Natural killer cell treated with Interleukin-12 subunit alpha and Interleukin-12 subunit beta and Interleukin-15 and Interleukin-18, amount 100 ng/mL, for 72 hours (primary cell): ENCODE results near the gene NIN. TPM values are rescaled to one million over a fixed set of nuclear protein-coding genes. Genes with fewer than 3 reads are reported as not detected.
A peak's percentile ranks its signal among the peaks of the same experiment; 100 is the strongest.

Source experiments
- ATAC-seq, 2 donors: fragments of 150-1000 bp; cut with Tn5 transposase in 1 of 2; sonication (Bioruptor Pico), chemical (Tn5 transposase) in 1 of 2; 2 replicates each; pipeline ENCODE4 v1.10.0; 2021
- DNase-seq: peaks from one replicate; pipeline ENCODE4 v3.0.0; 2022; ENCODE audit warnings: low spot score
- H3K27ac Mint-ChIP-seq, 2 donors: 1 replicate in 1 of 2; 2 replicates in 1 of 2; pipeline ENCODE4 v1.8.0; 2022; ENCODE audit warnings: mixed read lengths in 2 of 2, mild to moderate bottlenecking in 1 of 2, moderate library complexity in 1 of 2
- H3K27me3 Mint-ChIP-seq, 2 donors: 1 replicate in 1 of 2; 2 replicates in 1 of 2; pipeline ENCODE4 v1.8.0; 2022; ENCODE audit warnings: mixed read lengths in 2 of 2
- H3K36me3 Mint-ChIP-seq: one replicate; pipeline ENCODE4 v1.8.0; 2022; ENCODE audit warnings: mixed read lengths
- H3K4me1 Mint-ChIP-seq, 2 donors: 1 replicate in 1 of 2; 2 replicates in 1 of 2; pipeline ENCODE4 v1.8.0; 2022; ENCODE audit warnings: low read depth in 2 of 2, mixed read lengths in 2 of 2, mild to moderate bottlenecking in 1 of 2
- H3K4me3 Mint-ChIP-seq: one replicate; pipeline ENCODE4 v1.8.0; 2022; ENCODE audit warnings: mixed read lengths
- H3K9me3 Mint-ChIP-seq: 2 replicates; pipeline ENCODE4 v1.8.0; 2022; ENCODE audit warnings: mixed read lengths
- total RNA-seq, 2 donors: library from RNA; stranded (reverse); gene quantifications; one replicate each; pipeline ENCODE4 v1.2.3, GENCODE V29; 2022

Gene NIN
- total RNA-seq, 2 donors from 2014 or later, result 52.0 to 74.5 TPM

DNA sequence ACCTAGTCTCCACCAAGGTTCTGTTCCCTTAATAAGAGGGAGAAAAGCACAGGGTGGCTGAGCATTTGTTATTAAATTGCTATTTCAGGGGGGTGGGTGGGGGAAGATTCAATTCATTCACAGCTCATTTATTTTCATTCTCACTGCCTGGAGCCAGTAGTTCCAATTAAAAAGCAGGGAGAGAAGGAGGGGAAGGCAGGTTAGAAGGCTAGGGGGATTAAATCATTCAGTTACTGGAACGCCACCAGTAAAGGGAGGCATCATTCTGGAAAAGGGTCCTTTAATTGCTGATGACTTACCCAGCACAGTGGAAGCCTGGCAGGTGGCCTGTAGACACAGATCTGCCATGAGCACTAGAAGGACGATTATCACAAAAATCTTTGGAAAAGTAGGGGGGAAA is 47.4 kb downstream of the NIN start:
- H3K27me3 Mint-ChIP-seq, result no peaks in the 10 kb centered on the region
- no peak overlapping the region for H3K4me3 Mint-ChIP-seq
- H3K27ac Mint-ChIP-seq, result peak overlapping the region; percentile 60 to 65
- ATAC-seq (no peak), DNase-seq (no peak)
- H3K9me3 Mint-ChIP-seq, result no peaks in the 10 kb centered on the region
- peaks cover 47 to 54% of the 10 kb centered on the region in 2 donors for H3K4me1 Mint-ChIP-seq
- H3K36me3 Mint-ChIP-seq, result peaks cover 4% of the 10 kb centered on the region

DNA sequence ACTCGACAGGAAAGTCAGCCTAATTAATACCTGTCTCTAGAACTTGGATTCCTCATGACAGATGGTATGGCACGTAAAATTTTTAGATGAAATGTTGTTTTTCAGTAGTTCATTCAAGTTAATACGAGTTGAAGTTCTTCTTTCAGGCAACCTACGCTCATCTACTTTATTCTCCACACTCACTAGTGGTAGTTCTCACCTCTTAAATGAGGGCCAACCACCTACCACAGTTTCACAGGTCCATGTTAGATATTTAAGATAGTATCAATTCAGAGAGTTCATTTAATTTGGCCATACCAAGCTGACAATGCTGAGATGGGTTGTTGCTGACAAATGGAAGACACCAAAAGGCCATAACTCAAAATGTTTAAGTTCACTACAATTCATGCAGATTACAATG is 50.6 kb downstream of the NIN start:
- peaks cover 8% of the 10 kb centered on the region for H3K36me3 Mint-ChIP-seq
- H3K27ac Mint-ChIP-seq, result peak overlapping the region in 1 of 2 donors; percentile 41
- H3K4me1 Mint-ChIP-seq, result peaks cover 29 to 35% of the 10 kb centered on the region in 2 donors
- H3K9me3 Mint-ChIP-seq, result no peaks in the 10 kb centered on the region
- no peak overlapping the region for H3K4me3 Mint-ChIP-seq
- ATAC-seq, result no peak
- no peaks in the 10 kb centered on the region for H3K27me3 Mint-ChIP-seq
- no peak for DNase-seq

DNA sequence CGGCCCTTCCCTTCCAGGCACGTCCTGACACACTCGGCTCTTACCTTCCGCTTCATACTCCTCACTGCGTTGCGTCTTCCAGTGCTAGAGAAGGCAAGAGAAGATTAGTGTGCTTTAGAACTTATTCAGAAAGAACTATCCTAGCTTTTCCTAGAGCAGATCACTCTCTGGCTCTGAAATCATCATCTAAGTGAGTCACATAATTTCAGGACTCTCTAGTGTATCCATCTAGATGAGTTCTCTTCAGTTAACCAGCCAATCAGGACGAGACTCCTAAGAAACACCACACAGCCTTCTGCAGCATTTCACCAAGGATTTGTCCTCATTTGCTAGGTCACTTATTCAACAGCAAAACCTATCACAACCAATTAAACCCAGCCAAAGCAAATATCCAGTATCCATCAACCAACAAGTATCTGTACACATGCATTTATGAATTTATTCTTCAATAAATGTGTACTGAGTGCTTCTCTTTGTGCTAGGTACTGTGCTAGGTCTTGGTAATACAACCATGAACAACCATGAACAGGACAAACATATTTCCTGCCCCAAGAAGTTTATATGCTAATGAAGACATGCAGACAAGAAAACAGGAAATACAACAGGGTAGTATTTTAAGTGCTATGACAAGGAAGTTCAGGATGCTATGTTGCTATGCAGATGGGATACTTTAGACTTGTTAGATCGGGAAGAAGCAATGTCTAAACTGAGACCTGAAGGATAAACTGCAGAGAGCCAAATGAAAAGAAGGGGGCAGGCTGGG is 52.1 kb downstream of the NIN start:
- DNase-seq (no peak), ATAC-seq (no peak)
- Mint-ChIP-seq H3K4me3 (no peak overlapping the region), H3K4me1 (peaks cover 19 to 31% of the 10 kb centered on the region in 2 donors), H3K27me3 (no peaks in the 10 kb centered on the region), H3K27ac (peak overlapping the region in 1 of 2 donors; percentile 16), H3K36me3 (peaks cover 14% of the 10 kb centered on the region), H3K9me3 (no peaks in the 10 kb centered on the region)

DNA sequence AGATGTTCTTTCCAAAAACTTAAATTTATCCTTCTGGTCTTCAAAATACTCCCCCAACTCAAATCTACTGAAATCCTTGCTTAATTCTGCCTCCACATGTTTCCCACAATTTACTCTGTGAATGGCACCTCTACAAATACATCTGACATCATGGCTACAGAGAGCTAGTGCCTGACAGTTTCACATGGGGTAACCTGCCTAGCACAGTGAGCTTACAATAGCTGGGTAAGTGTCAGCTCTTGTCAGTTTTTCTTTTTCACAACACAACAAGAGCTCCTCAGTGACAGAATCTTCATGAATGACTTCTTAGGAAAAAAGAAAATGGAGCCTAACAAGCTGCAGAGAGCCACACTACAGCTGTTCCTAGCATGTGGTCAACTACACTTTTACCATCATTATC is 54.4 kb downstream of the NIN start:
- peaks cover 16 to 30% of the 10 kb centered on the region in 2 donors for H3K4me1 Mint-ChIP-seq
- no peaks in the 10 kb centered on the region for H3K9me3 Mint-ChIP-seq
- no peaks in the 10 kb centered on the region for H3K27me3 Mint-ChIP-seq
- no peak overlapping the region for H3K4me3 Mint-ChIP-seq
- DNase-seq, result no peak
- peaks cover 14% of the 10 kb centered on the region for H3K36me3 Mint-ChIP-seq
- no peak overlapping the region for H3K27ac Mint-ChIP-seq
- no peak for ATAC-seq

DNA sequence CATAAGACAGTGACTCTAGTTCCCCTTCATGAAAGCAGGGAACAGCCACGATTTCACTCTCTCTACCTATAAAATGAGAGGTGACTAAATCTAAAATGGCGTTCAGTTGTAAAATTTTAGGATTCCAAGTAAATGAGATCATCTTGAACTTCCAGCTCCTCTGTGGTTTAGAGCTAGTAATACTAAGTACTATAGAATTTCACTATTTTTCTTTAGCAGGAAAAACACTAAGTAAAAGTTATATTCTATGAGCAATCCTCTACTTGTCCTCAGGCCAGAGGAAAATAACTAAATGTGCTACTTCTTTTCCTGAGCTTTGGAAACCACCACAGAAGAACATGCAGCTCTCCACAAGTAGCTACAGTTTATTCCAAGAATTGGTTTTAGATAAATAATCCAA is 55.6 kb downstream of the NIN start:
- DNase-seq (no peak), ATAC-seq (no peak)
- Mint-ChIP-seq H3K27ac (no peak overlapping the region), H3K4me3 (no peak overlapping the region), H3K4me1 (peaks cover 10 to 18% of the 10 kb centered on the region in 2 donors), H3K9me3 (no peaks in the 10 kb centered on the region), H3K27me3 (no peaks in the 10 kb centered on the region), H3K36me3 (peaks cover 14% of the 10 kb centered on the region)

DNA sequence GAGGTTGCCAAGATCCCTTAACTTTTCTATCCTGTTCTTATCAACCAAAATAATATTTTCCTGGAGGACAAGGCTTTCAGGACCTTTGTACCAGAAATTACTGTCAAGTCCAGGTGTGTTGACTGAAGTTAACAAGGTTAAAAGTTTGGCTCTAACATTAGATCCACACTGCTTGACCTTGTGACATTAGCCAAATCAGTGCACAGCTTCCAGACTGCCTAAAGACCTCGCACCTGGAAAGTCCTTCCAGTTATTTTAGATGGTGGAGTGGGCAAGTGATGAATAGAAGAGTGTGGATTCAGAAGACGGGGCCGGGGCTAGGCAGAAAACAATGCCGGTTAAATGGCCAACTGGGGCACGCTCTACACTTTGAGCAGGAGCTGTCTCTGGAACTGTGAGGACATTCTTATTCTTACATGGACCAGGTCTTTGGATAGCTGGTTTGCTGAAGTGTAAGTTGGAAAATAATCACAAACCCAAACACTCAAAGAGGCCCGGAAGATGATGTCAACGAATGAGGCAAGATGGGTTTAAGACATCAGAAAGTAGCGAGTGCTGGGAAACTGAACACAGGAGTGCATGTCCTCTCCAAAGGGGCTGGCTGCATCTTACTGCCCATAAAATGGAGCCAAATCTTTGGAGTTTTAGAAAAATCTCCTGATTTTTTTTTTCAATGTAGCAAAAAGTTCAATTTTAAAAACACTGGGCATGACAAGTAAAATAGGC is 56.3 kb downstream of the NIN start:
- Mint-ChIP-seq H3K9me3 (no peaks in the 10 kb centered on the region), H3K36me3 (peaks cover 14% of the 10 kb centered on the region), H3K4me3 (no peak overlapping the region), H3K27ac (peak overlapping the region in 1 of 2 donors; percentile 25), H3K4me1 (peaks cover 9 to 16% of the 10 kb centered on the region in 2 donors), H3K27me3 (no peaks in the 10 kb centered on the region)
- ATAC-seq (no peak), DNase-seq (no peak)

DNA sequence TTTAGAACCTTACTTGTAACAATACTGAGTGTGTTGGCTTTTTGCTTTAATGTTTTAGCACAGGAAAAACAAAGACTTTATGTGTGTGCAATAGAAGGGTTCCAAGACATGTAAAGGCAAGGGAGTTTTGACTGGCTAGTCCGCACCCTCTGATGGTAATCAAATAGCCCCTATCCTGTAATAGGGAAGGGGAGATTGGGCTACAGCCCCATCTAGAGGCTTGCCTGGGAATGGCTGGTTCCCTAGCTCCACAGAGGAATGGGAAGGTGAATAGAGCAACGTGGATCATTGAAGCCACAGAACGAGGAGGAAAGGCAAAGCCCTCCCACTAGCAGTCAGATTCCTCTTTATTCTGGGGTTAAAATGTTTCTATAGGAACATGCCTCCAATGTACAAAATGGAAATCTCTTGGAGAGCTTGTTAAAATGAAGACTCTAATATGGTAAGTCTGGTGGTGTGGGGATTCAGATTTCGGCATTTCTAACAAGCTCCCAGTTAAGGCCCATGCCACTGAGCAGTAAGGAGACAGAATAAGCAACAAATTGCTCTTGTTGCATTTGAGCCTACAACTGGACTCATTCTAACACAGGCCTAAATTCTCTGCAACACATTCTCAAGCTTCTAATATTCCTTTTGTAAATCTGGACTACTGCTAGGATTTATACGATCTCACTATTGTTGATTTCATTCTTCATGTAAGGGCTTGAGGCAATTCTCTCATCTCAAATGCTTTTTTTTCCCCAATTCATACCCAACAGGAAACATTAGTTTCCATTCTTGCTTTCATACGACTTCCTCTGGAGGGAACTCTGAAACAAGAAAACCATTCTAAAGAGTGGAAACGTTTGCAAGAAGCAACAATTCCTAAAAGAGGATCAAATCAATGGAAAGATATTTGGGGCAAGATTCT is 57.1 kb downstream of the NIN start:
- peaks cover 4 to 11% of the 10 kb centered on the region in 2 donors for H3K4me1 Mint-ChIP-seq
- H3K36me3 Mint-ChIP-seq, result peaks cover 17% of the 10 kb centered on the region
- H3K4me3 Mint-ChIP-seq, result no peak overlapping the region
- peak overlapping the region; percentile 25 to 37 for H3K27ac Mint-ChIP-seq
- H3K27me3 Mint-ChIP-seq, result no peaks in the 10 kb centered on the region
- ATAC-seq, result no peak
- H3K9me3 Mint-ChIP-seq, result no peaks in the 10 kb centered on the region
- DNase-seq, result no peak

DNA sequence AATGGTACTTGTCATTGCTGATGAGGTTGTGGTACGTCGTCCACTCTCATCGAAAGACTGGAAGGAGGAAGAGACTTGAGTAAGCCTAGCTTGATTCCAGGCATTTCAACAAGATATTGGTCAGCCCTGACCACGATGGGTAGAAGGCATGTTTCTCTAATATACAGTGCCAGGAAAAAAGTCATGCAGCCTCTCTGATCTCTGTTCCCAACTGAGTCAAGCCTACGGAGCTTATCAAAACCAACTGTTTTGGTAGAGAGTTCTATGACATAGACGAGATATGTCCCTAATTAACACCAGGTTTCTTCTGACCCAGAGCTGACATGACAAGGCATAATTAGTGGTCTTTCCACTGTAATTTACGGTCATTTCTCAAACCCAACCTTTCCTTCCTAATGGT is 58.5 kb downstream of the NIN start:
- Mint-ChIP-seq H3K4me1 (peaks cover 0 to 6% of the 10 kb centered on the region in 2 donors), H3K9me3 (no peaks in the 10 kb centered on the region), H3K27ac (no peak overlapping the region), H3K36me3 (peaks cover 28% of the 10 kb centered on the region), H3K4me3 (no peak overlapping the region), H3K27me3 (no peaks in the 10 kb centered on the region)
- DNase-seq (no peak), ATAC-seq (no peak)

DNA sequence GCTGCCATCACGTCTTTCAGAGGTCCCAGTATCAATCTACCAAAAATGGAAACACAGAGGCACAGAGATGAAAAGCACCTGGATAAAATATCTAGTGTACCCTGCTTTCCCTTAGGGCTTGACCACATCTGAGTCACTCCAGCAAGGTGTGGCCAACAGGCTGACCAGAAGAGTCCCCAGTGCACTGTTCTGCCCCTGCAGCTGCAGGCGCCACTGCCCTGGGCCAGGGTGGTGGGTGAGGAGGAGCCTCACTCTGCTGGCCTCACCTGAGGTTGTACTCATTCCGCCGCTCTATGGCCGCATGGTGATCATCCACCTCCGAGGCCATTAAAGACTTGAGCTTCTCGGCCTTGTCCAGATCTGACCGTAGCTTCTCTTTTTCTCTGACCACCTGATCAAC is 60.4 kb downstream of the NIN start:
- Mint-ChIP-seq H3K27me3 (no peaks in the 10 kb centered on the region), H3K4me3 (no peak overlapping the region), H3K36me3 (peaks cover 25% of the 10 kb centered on the region), H3K4me1 (peaks cover 0 to 6% of the 10 kb centered on the region in 2 donors), H3K27ac (no peak overlapping the region), H3K9me3 (no peaks in the 10 kb centered on the region)
- ATAC-seq (no peak), DNase-seq (no peak)

DNA sequence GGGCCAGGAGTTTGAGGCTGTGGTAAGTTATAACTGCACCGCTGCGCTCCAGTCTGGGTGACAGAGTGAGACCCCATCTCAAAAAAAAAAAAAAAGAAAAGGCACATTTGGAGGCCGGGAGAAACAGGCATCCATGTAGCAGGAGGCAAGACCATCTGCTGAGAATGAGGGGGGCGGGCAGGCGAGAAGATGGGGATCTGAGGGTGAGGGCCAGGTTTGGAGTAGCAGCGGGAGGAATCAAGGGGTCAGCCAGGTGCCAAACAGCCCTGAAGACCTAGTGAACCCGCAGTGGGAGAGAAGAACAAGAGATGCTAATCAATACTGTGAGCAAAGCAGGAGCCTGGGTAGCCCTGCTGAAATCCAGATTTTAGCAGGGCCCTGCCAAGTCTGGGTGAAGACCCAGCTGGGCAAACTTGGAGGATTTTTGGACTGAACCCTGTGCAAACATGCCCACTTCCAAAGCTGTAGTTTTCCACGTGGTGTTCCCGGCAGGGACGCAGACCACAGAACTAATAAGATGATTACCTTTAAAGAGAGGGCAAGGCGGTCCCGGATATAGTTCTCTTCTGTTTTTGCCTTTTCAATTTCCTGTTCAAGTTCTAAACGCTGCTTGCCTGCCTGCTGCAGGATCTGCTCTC is 61.0 kb downstream of the NIN start:
- peaks cover 0 to 6% of the 10 kb centered on the region in 2 donors for H3K4me1 Mint-ChIP-seq
- no peak for DNase-seq
- H3K27ac Mint-ChIP-seq, result no peak overlapping the region
- no peak overlapping the region for H3K4me3 Mint-ChIP-seq
- H3K27me3 Mint-ChIP-seq, result no peaks in the 10 kb centered on the region
- H3K36me3 Mint-ChIP-seq, result peaks cover 25% of the 10 kb centered on the region
- H3K9me3 Mint-ChIP-seq, result no peaks in the 10 kb centered on the region
- no peak for ATAC-seq

DNA sequence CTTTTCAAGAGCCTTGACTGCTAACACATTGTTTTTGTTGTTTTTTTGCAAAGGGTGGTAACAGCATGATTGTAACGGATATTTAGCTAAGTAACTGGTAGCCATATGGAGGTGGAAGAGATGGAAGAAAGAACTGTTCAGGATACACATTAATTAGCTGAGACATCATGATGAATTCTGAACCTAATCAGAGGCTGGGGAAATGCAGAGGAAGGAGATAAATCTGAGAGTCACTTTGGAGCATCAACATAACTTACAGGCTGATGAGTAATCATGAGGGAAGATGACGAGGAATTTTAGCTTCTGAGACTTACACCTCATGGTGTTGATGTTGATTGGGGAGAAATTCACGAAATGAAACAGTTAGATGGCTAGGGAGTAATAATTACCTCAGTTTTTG is 62.3 kb downstream of the NIN start:
- Mint-ChIP-seq H3K4me3 (no peak overlapping the region), H3K4me1 (no peaks in the 10 kb centered on the region), H3K27ac (peak overlapping the region in 1 of 2 donors; percentile 5), H3K36me3 (peaks cover 26% of the 10 kb centered on the region), H3K9me3 (no peaks in the 10 kb centered on the region), H3K27me3 (no peaks in the 10 kb centered on the region)
- ATAC-seq, result no peak
- no peak for DNase-seq

DNA sequence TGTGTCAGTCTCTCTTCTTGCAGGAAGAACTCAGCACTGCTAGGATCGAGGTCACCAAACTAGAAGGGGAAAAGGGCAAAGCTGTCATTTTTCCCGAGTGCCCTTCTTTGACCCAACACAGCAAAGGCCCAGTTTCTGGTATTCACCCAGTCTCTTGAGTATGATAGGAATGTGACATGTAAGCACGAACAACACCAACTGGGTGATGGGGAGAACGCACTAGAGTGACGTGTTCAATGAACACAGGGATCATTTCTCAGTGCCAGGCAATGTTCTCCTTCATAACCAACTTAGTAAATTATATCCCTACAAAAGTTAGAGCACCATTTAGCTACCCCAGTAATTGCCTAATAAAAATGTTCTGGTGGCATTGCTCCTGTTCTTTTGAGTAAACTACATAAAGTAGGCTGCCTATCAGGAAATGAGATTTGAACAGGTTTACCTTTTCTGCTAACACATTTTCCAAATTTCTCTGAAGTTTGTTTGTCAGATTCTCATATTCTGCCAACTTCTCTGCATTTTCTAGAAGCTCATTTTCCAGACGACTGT is 64.5 kb downstream of the NIN start:
- Mint-ChIP-seq H3K4me1 (no peaks in the 10 kb centered on the region), H3K9me3 (no peaks in the 10 kb centered on the region), H3K4me3 (no peak overlapping the region), H3K27me3 (no peaks in the 10 kb centered on the region), H3K36me3 (peaks cover 44% of the 10 kb centered on the region), H3K27ac (no peak overlapping the region)
- DNase-seq (no peak), ATAC-seq (no peak)

DNA sequence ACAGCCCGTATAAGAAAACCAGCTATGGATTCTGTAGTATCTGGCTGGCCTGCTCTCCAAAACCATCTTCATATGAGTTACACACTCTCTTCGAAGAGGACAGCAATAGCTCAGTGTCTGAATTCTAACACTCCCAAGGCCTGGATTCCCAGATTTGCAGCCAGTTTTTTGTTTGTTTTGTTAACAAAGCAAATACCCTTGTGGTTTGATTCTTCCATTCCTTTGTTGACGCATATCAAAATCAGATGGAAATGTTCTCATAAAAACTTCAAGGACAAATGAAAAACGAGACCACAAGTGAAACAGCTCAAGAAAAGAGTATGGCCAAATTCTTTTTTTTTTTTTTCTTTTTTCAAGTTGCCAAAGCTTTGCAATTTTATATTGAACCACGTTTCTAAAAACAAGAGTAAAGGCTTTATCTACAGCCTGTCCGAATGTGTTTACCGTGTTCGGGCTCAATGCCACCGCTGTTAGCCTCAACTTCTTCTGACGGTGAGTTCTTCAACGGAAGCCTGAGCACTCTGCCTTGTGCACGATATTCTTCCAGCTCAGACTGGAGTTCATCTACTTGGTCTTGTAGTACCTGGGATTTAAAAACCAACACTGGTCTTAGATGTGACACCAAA is 67.5 kb downstream of the NIN start:
- no peak overlapping the region for H3K27ac Mint-ChIP-seq

More for the DNA sequence above, 67.5 kb downstream of the NIN start:
- Mint-ChIP-seq H3K27me3 (no peaks in the 10 kb centered on the region), H3K9me3 (no peaks in the 10 kb centered on the region), H3K36me3 (peaks cover 51% of the 10 kb centered on the region), H3K4me3 (no peak overlapping the region), H3K4me1 (no peaks in the 10 kb centered on the region)
- DNase-seq (no peak), ATAC-seq (no peak)
